Stimulated activated naive CD8-positive, alpha-beta T cell treated with anti-CD3 and anti-CD28 coated beads, Interleukin-15, amount 100 ng/mL, for 72 hours (primary cell): ENCODE data around the gene OPN1LW.
A peak's percentile ranks its signal among the peaks of the same experiment; 100 is the strongest.
"Not testable (repeated sequence)": the region's sequence is repeated elsewhere in the genome, so short reads cannot be mapped to it uniquely, and the experiment has no call there.

Experiments
- ATAC-seq: fragments of 150-1000 bp; cut with Tn5 transposase; 2 replicates; pipeline ENCODE4 v1.10.0; 2021; ENCODE audit warnings: mild to moderate bottlenecking, moderate library complexity
- DNase-seq, 2 donors: peaks; one replicate each; pipeline ENCODE4 v3.0.0; 2021 to 2022
- H3K27ac Mint-ChIP-seq, 2 donors: one replicate each; pipeline ENCODE4 v1.8.0; 2022; ENCODE audit warnings: mild to moderate bottlenecking in 2 of 2, mixed read lengths in 2 of 2, moderate library complexity in 2 of 2
- H3K27me3 Mint-ChIP-seq: one replicate; pipeline ENCODE4 v1.8.0; 2022; ENCODE audit warnings: mixed read lengths
- H3K4me1 Mint-ChIP-seq: one replicate; pipeline ENCODE4 v1.8.0; 2022; ENCODE audit warnings: mild to moderate bottlenecking, mixed read lengths
- H3K4me3 Mint-ChIP-seq, 2 donors: one replicate each; pipeline ENCODE4 v1.8.0; 2022; ENCODE audit warnings: mild to moderate bottlenecking in 2 of 2, mixed read lengths in 2 of 2, moderate library complexity in 1 of 2
- H3K9me3 Mint-ChIP-seq, 2 donors: one replicate each; pipeline ENCODE4 v1.8.0; 2022; ENCODE audit warnings: mixed read lengths in 2 of 2

The OPN1LW gene

GRCh38 chrX:154144010-154144409 is at the start of gene OPN1LW:
Gene OPN1LW, plus strand, starts transcription at chrX:154144243. Its CDS starts 41 bp downstream, at chrX:154144284.
- not testable (repeated sequence) for H3K9me3 Mint-ChIP-seq, H3K4me1 Mint-ChIP-seq, H3K27ac Mint-ChIP-seq, H3K4me3 Mint-ChIP-seq, H3K27me3 Mint-ChIP-seq, DNase-seq, ATAC-seq

DNA sequence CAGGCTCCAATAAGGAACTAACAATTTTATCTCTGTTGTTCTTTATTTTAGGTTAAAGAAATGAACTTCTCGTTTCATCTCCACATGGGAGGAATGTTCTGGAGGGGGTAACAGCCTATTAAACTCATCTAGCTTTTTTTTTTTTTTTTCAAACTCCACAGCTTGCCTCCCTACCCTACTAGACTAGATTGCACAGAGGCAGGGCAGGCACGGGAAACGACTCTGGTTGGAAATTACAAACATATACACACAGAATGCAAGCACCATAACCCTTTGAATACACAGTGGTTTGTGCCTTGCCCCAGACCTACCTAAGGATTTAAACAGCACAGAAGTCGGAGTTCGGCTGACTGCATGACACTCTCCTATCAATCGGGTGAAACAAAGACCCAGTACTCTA is 49.2 kb upstream of the OPN1LW start:
- no peak for ATAC-seq
- no peak for DNase-seq
- peaks cover 68% of the 10 kb centered on the region for H3K4me1 Mint-ChIP-seq
- no peaks in the 10 kb centered on the region for H3K9me3 Mint-ChIP-seq
- peak overlapping the region in 1 of 2 donors; percentile 34 for H3K27ac Mint-ChIP-seq
- H3K4me3 Mint-ChIP-seq, result peak overlapping the region; percentile 95 to 98
- no peaks in the 10 kb centered on the region for H3K27me3 Mint-ChIP-seq

GRCh38 chrX:154096140-154097002 is 47.7 kb upstream of the OPN1LW start:
- ATAC-seq (peak; percentile 47), DNase-seq (peak; percentile 12 to 35)
- peak overlapping the region; percentile 95 to 98 for H3K4me3 Mint-ChIP-seq
- H3K9me3 Mint-ChIP-seq, result no peaks in the 10 kb centered on the region
- H3K27me3 Mint-ChIP-seq, result no peaks in the 10 kb centered on the region
- peak overlapping the region; percentile 99 for H3K27ac Mint-ChIP-seq
- H3K4me1 Mint-ChIP-seq, result peaks cover 63% of the 10 kb centered on the region

DNA sequence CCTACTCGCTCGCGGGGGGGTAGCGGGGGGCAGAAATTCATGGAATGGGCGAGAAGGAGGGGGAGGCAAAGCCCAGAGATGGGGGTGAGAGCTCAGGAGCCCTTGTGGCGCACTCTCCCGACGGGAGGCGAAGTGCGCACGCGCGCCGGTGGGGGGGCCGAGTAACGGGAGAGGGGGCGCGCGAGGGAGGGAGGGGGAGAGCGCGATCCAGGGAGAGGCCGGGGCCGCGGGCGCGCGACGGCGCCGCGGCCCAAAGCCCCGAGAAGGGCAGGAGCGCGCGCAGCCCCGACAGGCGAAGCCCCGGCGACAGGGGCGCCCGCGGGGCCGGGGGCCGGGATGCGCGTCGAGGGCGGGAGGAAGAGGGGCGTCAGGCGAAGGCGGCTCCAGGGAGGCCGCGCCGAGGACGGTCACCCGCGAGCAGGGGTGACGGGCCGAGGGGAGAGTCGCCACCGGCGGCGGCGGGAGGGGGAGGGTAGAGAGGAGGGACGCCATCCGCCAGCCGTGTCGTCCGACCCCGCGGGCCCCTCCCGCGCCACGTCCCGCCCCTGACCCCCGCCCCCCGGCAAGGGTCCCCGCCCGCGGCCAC is 46.9 kb upstream of the OPN1LW start:
- peak; percentile 54 to 69 for DNase-seq
- ATAC-seq, result peak; percentile 46
- H3K27me3 Mint-ChIP-seq, result no peaks in the 10 kb centered on the region
- H3K4me1 Mint-ChIP-seq, result peaks cover 58% of the 10 kb centered on the region
- H3K9me3 Mint-ChIP-seq, result no peaks in the 10 kb centered on the region
- peak overlapping the region; percentile 95 to 98 for H3K4me3 Mint-ChIP-seq
- peak overlapping the region; percentile 84 to 99 for H3K27ac Mint-ChIP-seq

DNA sequence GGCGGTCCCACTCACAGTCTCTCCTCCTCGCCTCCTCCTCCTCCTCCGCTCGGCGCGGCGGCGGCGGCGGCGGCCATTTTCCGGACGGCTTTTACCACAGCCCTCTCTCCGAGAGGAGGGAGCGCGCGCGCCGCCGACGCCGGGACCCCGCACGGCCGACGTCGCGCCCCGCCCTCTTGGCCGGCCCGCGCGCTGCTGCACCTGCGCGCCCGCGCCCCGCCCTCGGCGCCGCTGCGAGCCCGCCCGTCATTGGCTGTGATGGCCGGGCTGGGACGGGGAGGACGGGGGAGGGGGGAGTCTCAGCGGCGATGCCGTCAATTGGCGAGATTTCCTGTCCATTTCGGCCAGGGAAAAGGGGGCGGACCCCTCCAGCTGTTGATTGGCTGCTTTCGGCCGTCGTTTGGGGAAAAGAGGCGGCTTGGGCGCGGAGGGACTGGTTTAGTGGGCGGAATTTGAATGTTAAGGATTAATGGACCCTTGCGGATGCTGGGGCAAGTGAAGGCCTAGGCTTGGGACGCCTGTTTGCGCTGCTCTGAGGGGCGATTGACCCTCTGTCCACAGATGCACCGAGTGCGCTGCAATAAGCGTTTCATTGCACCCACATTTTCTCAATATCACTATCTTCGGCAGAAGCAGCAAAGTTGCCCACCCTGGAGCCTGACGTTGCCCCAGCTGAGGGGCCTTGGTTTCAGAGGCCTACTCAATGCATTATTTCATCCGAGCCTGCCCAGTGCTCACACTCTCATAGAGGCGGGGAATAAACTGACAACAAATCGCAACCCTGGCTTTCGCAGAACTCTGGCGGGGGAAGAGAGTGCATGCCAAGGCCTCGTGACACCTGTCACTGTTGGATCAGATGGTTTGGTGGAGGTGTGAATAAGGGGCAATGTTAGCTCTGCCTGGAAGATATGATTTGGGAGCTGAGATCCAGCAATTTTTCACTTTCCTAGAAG is 46.2 kb upstream of the OPN1LW start, which contains the start of gene MECP2:
MECP2 (minus strand) TSS at position 129 of the 953 bp plus-strand sequence.
- H3K27ac Mint-ChIP-seq, result peak within 1 kb of the TSS; percentile 99
- H3K4me1 Mint-ChIP-seq, result peaks cover 52% of the 10 kb centered on the region
- ATAC-seq (peak; percentile 90), DNase-seq (peak; percentile 88 to 90)
- H3K27me3 Mint-ChIP-seq, result no peaks in the 10 kb centered on the region
- H3K9me3 Mint-ChIP-seq, result no peaks in the 10 kb centered on the region
- peak within 1 kb of the TSS; percentile 95 to 98 for H3K4me3 Mint-ChIP-seq

GRCh38 chrX:154098551-154098950 is 45.5 kb upstream of the OPN1LW start:
- Mint-ChIP-seq H3K27me3 (no peaks in the 10 kb centered on the region), H3K4me1 (peaks cover 47% of the 10 kb centered on the region), H3K9me3 (no peaks in the 10 kb centered on the region), H3K4me3 (peak overlapping the region in 1 of 2 donors; percentile 86), H3K27ac (no peak overlapping the region)
- ATAC-seq, result no peak
- no peak for DNase-seq

- no peak for ATAC-seq
- no peak overlapping the region for H3K4me3 Mint-ChIP-seq
Measured at GRCh38 chrX:154113729-154114128, 30.3 kb upstream of the OPN1LW start.

GRCh38 chrX:154114652-154115051 is 29.4 kb upstream of the OPN1LW start:
- Mint-ChIP-seq H3K4me3 (no peak overlapping the region), H3K4me1 (no peaks in the 10 kb centered on the region), H3K27me3 (no peaks in the 10 kb centered on the region), H3K27ac (no peak overlapping the region), H3K9me3 (no peaks in the 10 kb centered on the region)
- ATAC-seq (no peak), DNase-seq (no peak)

More at GRCh38 chrX:154113729-154114128, 30.3 kb upstream of the OPN1LW start:
- H3K27ac Mint-ChIP-seq, result no peak overlapping the region
- no peaks in the 10 kb centered on the region for H3K27me3 Mint-ChIP-seq
- no peak for DNase-seq
- H3K4me1 Mint-ChIP-seq, result no peaks in the 10 kb centered on the region
- no peaks in the 10 kb centered on the region for H3K9me3 Mint-ChIP-seq

- H3K27me3 Mint-ChIP-seq, result no peaks in the 10 kb centered on the region
- DNase-seq, result no peak
- no peak overlapping the region for H3K4me3 Mint-ChIP-seq
- ATAC-seq, result no peak
- H3K4me1 Mint-ChIP-seq, result no peaks in the 10 kb centered on the region
- no peaks in the 10 kb centered on the region for H3K9me3 Mint-ChIP-seq
- H3K27ac Mint-ChIP-seq, result no peak overlapping the region
Measured at GRCh38 chrX:154115071-154115470, 29.0 kb upstream of the OPN1LW start.

DNA sequence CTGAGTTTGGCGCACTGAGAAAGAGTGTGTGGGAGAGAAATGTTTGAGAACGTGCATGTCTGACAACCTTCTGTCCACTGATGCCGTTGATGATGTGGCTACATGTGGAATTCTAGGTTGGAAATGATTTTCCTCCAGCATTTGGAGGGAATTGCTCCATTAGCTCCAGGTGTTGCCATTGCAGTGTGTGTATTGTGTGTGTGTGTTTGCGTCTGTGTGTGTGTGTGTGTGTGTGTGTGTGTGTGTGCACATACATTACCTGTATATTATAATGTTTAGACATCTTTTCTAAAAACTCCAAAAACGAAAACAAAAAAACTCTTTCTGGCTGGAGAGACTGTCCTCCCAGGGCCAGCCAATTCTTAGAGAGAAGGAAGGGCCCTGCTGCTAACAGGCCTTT is 28.3 kb upstream of the OPN1LW start:
- DNase-seq (no peak), ATAC-seq (no peak)
- Mint-ChIP-seq H3K27ac (no peak overlapping the region), H3K27me3 (no peaks in the 10 kb centered on the region), H3K4me1 (no peaks in the 10 kb centered on the region), H3K9me3 (no peaks in the 10 kb centered on the region), H3K4me3 (no peak overlapping the region)

DNA sequence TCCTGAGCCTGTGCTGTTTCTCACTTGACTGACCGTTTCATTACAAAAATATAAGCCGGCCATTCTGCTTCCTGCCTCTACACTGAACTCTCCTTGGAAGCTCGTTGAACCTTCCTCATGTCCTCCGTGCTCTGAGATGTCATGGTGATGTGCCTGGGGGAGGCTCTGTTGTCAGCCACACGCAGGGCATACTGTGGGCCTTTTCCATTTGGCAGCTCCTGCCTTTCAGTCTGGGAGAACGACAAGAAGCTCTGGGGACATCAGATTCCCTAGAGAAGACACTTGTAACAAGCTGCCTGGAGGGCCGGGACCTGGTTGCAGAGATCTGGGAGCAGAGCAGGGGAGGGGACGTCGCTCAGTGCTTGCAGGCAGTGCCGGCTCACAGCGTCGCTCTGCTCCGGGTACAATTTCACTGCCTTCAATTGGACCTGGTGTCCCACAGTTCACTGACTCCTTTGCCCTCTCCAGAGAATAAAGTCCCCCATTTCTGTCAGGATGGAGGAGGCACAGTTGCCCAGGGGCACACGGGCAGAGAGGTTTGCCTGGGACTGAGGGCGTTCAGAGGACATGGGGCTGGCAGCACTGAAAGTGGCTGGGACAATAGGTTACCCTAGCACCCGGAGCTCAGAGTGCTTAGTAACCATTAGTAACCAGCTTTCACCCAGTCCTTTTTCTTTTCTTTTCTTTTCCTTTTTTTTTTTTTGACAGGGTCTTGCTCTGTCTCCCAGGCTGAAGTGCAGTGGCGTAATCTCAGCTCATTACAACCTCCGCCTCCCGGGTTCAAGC is 27.4 kb upstream of the OPN1LW start:
- ATAC-seq (no peak), DNase-seq (no peak)
- H3K27ac Mint-ChIP-seq, result no peak overlapping the region
- no peaks in the 10 kb centered on the region for H3K4me1 Mint-ChIP-seq
- no peaks in the 10 kb centered on the region for H3K9me3 Mint-ChIP-seq
- H3K27me3 Mint-ChIP-seq, result no peaks in the 10 kb centered on the region
- no peak overlapping the region for H3K4me3 Mint-ChIP-seq

DNA sequence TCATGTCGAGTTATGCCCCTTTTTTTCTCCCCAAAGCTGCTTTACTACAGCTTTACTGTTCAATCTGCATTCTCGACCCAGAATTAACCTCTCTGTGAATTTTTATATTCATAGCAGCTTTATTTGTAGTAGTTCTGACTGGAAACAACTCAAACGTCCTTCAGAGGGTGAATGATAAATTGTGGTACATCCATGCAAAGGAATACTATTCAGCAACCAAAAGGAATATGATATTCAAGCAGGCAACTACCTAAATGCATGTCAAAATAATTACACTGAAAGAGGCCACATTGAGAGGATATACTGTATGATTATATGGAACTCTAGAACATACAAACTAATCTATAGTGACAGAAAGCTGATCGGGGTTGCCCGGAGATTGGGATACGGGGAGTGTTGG is 26.5 kb upstream of the OPN1LW start:
- no peak for DNase-seq
- Mint-ChIP-seq H3K27me3 (no peaks in the 10 kb centered on the region), H3K4me3 (no peak overlapping the region), H3K4me1 (no peaks in the 10 kb centered on the region), H3K27ac (no peak overlapping the region), H3K9me3 (no peaks in the 10 kb centered on the region)
- no peak for ATAC-seq

GRCh38 chrX:154120567-154120966 is 23.5 kb upstream of the OPN1LW start:
- Mint-ChIP-seq H3K27ac (no peak overlapping the region), H3K4me1 (peaks cover 8% of the 10 kb centered on the region), H3K4me3 (no peak overlapping the region), H3K27me3 (no peaks in the 10 kb centered on the region), H3K9me3 (no peaks in the 10 kb centered on the region)
- ATAC-seq, result no peak
- DNase-seq, result no peak

GRCh38 chrX:154121207-154121606 is 22.8 kb upstream of the OPN1LW start:
- H3K27ac Mint-ChIP-seq, result no peak overlapping the region
- ATAC-seq (no peak), DNase-seq (no peak)
- no peaks in the 10 kb centered on the region for H3K27me3 Mint-ChIP-seq
- peaks cover 13% of the 10 kb centered on the region for H3K4me1 Mint-ChIP-seq
- no peak overlapping the region for H3K4me3 Mint-ChIP-seq
- H3K9me3 Mint-ChIP-seq, result no peaks in the 10 kb centered on the region

DNA sequence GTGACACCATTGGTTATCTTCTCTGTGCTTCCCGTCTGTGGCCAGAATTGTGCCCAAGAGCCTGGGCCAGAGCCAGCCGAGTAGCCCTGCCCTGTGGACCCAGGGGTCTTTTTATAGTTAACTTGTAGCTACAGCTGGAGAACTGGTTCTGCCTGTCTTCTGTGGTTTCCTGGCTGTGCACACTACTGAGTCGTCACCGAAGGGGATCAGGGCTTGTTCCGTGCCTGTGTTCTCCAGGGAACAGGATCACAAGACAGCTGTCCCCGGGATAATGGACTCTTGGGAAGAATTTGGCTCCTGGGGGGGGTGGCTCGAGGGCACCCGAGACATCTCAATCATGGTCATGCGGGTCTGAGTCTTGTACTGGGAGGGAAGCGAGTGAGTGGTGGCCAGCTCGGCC is 22.1 kb upstream of the OPN1LW start:
- no peak overlapping the region for H3K4me3 Mint-ChIP-seq
- H3K4me1 Mint-ChIP-seq, result peaks cover 13% of the 10 kb centered on the region
- no peaks in the 10 kb centered on the region for H3K9me3 Mint-ChIP-seq
- H3K27ac Mint-ChIP-seq, result no peak overlapping the region
- H3K27me3 Mint-ChIP-seq, result no peaks in the 10 kb centered on the region
- no peak for ATAC-seq
- DNase-seq, result no peak
